Measurements from ENCODE around the gene FAM168B. TPM values are rescaled to one million over a fixed set of nuclear protein-coding genes. Genes with fewer than 3 reads are reported as not detected.

FAM168B gene
- total RNA-seq, 1 experiment from 2014 or later: 81.4 TPM

- Histone ChIP-seq H3K4me2 (ENCODE audit: insufficient read depth, insufficient read length, low read length) (no peak overlapping the region), H3K9me3 (ENCODE audit: control insufficient read depth, low read depth, low read length) (no peaks in the 10 kb centered on the region), H3K14ac (ENCODE audit: insufficient read depth, low read length) (no peak overlapping the region), H3K79me1 (ENCODE audit: insufficient read depth, low read depth, low read length, poor library complexity, severe bottlenecking) (no peaks in the 10 kb centered on the region), H3K18ac (ENCODE audit: insufficient read length, low read depth, low read length) (no peak overlapping the region), H3K23me2 (ENCODE audit: insufficient read length, low read depth, low read length, poor library complexity, severe bottlenecking) (no peaks in the 10 kb centered on the region), H3K56ac (ENCODE audit: insufficient read length, low read depth, low read length) (no peak overlapping the region), H3K4me1 (ENCODE audit: insufficient read depth, low read length) (no peaks in the 10 kb centered on the region), H4K5ac (ENCODE audit: insufficient read length, low read depth, low read length) (no peak overlapping the region), H2AFZ (ENCODE audit: low read length) (no peak overlapping the region), H3K9ac (ENCODE audit: extremely low read depth, insufficient read length, low read length) (no peak overlapping the region), H3K23ac (ENCODE audit: insufficient read length, low read depth, low read length) (no peak overlapping the region), H4K8ac (replicated peaks; ENCODE audit: insufficient read length, low read depth, low read length) (no peak overlapping the region), H3K27me3 (ENCODE audit: insufficient read depth, low read length) (no peaks in the 10 kb centered on the region; the same call in 1 of the 2 replicates), H3K79me2 (ENCODE audit: insufficient read depth, low read length) (no peaks in the 10 kb centered on the region), H2BK5ac (ENCODE audit: insufficient read length, low read length) (no peak overlapping the region), H3T11ph (ENCODE audit: low read length) (no peak overlapping the region), H2BK120ac (ENCODE audit: low read depth, low read length, poor library complexity, severe bottlenecking) (no peak overlapping the region), H3K27ac (ENCODE audit: insufficient read length, low read depth, low read length) (no peak overlapping the region), H2BK12ac (ENCODE audit: insufficient read length, low read depth, low read length) (no peak overlapping the region), H3K4ac (ENCODE audit: low read depth, low read length) (no peak overlapping the region), H4K20me1 (ENCODE audit: control insufficient read depth, insufficient read depth, insufficient read length) (no peaks in the 10 kb centered on the region), H2AK5ac (ENCODE audit: insufficient read length, low read length) (no peak overlapping the region), H2BK15ac (ENCODE audit: low read depth, low read length) (no peak overlapping the region), H4K91ac (ENCODE audit: insufficient read length, low read depth, low read length) (no peak overlapping the region), H2BK20ac (ENCODE audit: low read depth, low read length, poor library complexity, severe bottlenecking) (no peak overlapping the region)
- no peak overlapping the region for H3K4me3 Mint-ChIP-seq
- no peak for DNase-seq
- no peak for TF ChIP-seq CTCF (conservative IDR thresholded peaks at IDR 0.05)
- 0 out of 4 replicates have a peak, but pooled peaks cover 2% of the 10 kb centered on the region in 2 experiments for H3K4me1 Mint-ChIP-seq
- H3K27me3 Mint-ChIP-seq (ENCODE audit: low read depth): peaks cover 4% of the 10 kb centered on the region; the same call in 1 of the 2 replicates
- H3K27ac Mint-ChIP-seq: no peak overlapping the region
- peaks cover 48 to 78% (median 68%) of the 10 kb centered on the region in 3 experiments for H3K36me3 Mint-ChIP-seq (ENCODE audit: insufficient read depth in 1 of 3, low read depth in 3 of 3)
- WGBS (ENCODE audit: extremely low coverage, insufficient read length, low lambda C conversion rate): no CpG with 5 or more reads among the region's 8 CpGs
- peaks cover 0 to 8% of the 10 kb centered on the region in 2 experiments; a peak in 3 of 5 replicates for H3K9me3 Mint-ChIP-seq
These were observed 39.5 kb upstream of the FAM168B start for GRCh38 chr2:131132729-131133128.

Measured in H9 (cell line).